Measurements from ENCODE around the gene GALNT8.

DNA sequence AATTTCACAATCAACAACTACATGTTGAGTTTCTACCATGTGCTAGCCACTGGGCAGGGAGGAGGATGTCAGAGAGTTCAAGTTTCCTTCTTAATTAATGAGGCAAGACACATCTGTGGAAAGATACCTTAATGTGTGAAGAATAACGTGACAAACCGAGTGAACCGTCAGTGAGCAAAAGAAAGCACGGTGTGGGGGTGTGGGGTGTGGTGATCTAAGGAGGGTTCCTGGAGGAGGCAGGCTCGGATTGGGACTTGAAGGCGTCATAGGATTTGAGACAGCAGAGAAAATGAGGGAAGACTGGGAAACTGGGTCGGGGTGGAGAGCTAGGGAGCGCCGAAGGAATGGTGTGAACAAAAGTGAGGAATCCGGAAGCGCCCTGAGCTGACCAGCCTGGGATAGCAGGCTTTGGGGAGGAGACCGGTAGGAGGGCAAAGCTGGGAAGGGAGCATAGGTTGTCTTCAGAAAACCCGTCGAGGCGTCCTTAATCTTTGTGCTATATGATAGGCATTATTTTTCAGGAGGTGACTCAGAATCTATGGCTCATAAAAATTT is 22.3 kb downstream of the GALNT8 start:
- TF ChIP-seq, protein P1, sequence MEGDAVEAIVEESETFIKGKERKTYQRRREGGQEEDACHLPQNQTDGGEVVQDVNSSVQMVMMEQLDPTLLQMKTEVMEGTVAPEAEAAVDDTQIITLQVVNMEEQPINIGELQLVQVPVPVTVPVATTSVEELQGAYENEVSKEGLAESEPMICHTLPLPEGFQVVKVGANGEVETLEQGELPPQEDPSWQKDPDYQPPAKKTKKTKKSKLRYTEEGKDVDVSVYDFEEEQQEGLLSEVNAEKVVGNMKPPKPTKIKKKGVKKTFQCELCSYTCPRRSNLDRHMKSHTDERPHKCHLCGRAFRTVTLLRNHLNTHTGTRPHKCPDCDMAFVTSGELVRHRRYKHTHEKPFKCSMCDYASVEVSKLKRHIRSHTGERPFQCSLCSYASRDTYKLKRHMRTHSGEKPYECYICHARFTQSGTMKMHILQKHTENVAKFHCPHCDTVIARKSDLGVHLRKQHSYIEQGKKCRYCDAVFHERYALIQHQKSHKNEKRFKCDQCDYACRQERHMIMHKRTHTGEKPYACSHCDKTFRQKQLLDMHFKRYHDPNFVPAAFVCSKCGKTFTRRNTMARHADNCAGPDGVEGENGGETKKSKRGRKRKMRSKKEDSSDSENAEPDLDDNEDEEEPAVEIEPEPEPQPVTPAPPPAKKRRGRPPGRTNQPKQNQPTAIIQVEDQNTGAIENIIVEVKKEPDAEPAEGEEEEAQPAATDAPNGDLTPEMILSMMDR (IDR thresholded peaks at IDR 0.05; ENCODE audit: low read depth, low read length), result no peak
- TF ChIP-seq EZH2phosphoT487 (IDR thresholded peaks at IDR 0.05; ENCODE audit: low read depth), result no peak

All from OCI-LY3 (cell line).